ENCODE measurements around the gene PPIF. TPM values are rescaled to one million over a fixed set of nuclear protein-coding genes. Genes with fewer than 3 reads are reported as not detected.

The PPIF gene
- total RNA-seq, 1 experiment from 2014 or later: 86.7 TPM

DNA sequence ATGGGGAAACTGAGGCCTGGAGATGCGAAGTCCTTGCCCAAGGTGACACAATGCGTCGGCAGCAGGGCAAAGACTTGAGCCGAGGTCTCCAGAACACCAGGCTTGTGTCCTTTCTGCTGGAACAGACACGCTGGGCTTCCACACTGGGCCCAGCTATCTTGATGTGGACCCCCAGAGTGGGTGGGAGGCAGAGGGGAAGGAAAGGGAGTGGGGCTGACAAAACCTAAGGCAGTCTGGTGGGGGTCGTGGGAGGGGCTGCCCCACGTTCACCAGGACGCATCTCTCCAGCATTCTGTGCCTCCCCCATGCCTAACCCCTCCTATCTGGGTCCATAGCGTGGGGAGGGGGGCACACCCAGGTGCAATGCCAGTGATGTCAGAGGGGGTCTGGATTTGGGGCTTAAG lies 38.1 kb downstream of the PPIF start:
- no peak for DNase-seq (ENCODE audit: low read depth)

DNA sequence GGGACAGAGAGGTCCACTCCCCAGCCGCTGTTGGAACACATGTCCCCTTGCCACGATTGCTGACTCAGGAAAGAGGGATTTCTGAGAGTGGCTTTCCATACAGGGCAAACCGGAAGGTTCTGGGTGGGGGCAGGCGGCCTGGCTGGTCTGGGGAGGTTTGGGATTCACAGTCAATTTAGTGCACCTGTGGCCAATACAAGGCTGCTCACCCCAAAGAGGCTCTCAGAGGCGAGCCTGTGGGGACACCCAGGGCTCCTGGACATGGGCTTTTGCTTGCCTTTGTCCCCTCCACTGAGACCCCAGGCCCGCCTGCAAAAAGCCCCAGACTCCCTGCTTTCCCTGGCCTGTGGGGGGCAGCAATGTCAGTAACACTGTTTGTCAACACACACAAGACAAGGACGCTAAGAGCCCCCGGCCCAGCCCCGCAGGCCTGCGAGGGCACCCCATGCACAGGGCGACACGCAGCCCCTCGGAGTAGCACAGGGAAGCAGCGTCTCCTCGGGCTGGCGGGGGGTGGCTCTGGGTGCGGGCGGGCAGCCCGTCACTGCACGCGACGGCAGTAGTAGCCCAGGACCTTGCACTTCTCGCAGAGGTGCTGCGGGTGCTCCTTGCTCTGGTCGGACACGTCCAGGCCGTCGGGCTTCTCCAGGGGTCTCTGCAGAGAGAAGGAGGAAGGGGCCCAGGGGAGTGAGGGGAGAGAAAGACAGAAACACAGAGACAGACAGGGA lies 38.7 kb downstream of the PPIF start:
- DNase-seq (ENCODE audit: low read depth): no peak

DNA sequence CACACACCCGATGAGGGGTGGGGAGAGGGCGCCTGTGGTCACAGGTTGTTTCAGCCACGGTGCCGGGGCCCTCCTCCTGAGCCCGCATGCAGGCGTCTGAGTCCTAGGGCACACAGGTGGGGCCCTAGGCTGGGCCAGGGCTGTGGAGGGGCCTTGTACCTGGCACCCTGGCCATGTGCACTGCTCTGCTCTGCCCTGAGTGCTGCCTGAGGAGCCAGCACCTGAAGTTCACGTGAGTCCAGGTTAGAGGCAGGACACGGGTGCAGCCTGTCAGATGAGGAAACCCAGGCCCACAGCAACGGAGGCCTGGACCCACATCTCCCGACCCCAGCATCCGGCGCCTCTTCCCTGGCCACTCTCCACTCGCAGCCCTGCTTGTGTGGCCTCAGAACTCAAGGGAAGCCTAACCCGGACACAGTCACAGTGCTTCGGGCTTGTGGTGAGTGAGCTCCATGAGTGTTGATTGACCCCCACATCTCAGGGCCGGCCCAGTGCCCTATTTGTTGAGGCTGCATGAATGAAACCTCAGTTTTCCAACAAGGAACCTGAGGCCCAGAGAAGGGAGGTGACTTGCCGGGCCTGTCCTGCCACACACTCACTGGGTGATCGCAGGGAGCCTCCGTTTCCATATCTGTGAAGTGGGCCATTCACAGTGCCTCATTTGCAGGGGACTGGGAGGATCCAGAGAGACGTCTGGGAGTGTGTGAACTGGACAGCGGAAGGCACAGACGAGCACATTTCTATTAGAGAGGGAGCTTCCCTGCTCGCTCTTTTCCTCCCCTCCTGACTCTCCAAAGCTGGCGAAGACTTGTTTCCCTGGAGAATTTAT lies 39.6 kb downstream of the PPIF start:
- no peak for DNase-seq (ENCODE audit: low read depth)

DNA sequence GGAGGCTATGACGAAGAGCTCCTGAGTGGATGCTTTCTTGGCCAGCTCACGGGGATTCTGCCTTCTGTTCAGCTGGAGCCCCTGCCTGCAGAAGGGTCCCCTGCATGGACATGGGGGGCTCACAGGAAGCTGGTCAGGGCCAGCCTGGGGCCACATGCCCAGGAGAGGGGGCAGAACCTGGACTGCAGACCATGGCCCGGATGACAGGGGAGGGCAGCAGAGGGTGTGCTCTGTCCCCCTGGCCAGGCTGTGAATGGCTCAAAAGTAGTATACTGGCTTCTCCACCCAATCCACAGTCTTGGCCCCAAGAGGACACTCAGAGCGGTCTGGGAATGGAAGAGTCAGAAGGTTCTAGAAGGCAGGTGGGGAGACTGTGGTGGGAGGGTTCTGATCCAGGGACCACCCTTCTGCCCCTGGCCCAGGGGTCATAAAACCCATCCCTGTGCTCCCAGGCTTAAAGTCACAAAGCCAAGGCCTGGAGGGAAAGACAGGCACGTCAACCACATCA lies 40.3 kb downstream of the PPIF start:
- DNase-seq (ENCODE audit: low read depth): no peak

DNA sequence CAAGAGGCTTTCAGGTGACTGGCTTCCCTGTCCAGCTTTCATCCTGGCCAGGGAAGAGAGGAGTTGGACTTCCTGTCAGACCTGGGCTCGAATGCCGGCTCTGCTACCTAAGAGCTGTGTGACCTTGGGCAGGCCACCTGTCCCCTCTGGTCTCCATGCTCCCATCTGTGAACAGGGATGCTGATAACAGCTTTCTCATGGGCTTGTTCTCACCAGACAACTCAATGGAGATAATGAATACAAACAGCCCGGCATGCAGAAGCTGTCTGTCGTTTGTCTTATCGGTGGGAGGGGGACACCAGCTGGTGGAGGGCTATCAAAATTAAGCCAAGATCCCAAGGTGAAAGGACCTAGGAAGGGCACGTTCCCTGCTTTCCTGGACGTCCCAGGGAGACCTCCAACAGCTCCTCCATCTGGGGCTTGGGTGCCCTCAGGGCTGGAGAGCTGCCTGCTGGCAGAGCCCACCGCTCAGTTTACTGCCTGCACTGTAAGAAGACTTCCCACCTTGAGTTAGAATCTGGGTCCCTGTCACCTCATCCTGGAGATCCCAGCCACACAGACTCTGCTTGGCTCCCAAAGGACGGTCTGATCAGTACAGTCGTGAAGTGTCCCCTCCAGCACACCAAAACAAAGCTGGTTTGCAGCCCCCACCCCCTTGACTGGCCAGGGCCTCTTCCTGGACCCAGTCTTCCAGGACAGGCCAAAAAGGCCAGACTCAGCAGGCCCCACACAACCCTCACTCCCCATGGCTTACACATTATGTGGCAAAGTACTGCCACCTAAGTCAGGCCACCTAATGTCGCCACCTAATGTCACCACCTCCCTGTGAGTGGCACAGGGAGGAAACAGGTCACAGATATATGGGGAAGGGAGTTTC lies 40.9 kb downstream of the PPIF start:
- DNase-seq (ENCODE audit: low read depth): no peak

DNA sequence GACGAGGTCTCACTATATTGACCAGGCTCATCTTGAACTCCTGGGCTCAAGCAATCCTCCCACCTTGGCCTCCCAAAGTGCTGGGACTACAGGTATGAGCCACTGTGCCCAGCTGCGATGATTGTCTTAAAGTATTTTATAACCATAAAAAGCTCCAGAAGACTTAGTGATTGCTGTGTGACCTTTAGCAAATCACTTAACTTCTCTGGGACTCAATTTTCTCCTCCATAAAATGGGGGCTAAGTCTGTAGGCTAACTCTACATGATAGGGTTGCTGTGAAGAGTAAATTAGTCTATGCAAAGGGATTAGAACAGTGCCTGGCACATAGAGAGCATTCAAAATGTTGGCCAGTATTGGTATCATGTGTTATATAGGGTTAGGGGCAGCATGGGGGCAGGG lies 42.8 kb downstream of the PPIF start:
- DNase-seq (ENCODE audit: low read depth): no peak

DNA sequence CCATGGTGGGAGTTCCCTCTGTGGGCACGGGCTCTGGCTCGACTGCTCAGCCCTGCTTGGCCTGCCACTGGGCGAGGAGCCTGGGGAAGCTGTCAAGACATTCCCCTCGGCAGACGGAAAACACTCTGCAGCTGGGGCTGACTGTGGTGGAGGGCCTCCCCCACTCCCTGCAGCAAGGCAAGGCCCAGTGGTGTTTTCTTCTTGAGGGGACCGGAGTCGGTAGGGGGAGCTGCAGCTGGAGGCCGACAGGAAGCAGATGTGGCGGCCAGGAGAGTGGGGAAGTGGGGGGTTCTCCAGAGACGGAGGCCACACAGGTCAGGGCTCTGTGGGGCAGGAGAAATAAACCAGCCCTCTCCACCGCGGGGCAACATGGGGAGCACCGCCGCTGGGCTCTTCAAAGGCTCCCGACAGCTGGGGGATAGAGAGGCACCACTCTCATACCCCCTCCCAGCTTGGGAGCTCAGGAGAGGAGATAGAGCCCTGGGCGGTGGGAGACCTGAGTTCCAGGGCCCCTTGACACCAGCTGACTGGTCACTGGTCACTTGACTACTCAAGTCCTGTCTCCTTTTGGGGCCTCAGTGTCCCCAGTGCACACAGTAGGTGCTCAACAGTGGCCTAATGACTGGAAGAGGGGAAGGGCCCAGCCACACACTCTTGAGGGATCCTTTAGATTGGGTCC lies 43.4 kb downstream of the PPIF start:
- DNase-seq (ENCODE audit: low read depth): no peak

DNA sequence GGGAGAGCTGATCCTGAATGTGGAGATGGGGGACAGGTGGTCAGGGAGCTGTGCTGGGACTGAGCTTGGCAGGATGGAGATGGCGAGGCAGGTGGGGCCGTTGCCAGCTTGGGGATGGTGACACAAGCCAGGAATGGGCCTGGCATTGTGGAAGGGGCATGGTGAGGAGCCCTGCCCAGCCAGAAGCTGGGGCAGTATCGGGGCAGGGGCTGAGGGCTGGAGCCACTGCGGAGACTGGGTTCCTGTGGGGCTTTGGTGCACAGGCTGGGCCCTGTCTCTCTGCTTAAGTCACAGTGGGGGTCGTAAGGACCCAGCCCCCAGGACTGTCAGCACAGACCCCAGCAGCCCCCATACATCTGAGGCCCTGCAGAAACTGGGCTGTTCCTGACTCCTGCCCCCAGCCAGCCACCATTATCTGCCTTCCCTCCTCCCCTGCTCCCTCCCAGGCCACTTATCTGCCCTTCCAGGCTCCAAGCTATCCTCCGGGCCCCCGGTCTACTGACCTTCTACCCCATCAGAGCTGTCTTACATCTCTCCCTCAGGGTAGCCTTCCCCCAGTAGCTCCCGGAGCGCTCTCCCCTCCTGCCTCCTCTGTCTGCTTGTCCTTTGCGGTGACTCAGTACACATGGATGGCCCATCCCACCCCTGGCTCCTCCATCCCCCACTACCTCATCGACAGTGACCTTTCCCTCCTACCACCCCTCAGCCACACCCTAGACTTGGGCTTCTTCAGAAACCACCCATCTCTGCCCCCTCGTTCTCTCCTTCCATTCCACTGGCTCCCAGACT lies 44.2 kb downstream of the PPIF start:
- DNase-seq (ENCODE audit: low read depth): no peak

DNA sequence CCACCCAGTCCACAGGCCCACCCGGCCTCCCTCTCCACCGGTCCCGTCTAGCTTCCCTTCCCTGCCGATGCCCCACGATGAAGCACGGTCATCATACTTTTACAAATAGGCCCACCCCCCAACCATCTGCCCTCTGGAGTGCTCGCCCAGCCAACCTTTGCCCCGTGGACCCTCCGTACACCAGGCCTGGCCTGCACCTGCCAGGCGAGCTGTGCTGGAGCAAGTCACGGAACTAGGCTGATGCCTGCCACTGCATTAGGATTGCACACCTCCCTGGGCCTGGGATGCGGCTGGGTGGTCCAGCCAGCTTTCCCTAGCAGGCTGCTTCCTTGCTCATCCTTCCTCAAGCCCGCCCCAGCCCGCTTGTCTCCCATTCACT lies 44.7 kb downstream of the PPIF start:
- DNase-seq (ENCODE audit: low read depth): no peak

DNA sequence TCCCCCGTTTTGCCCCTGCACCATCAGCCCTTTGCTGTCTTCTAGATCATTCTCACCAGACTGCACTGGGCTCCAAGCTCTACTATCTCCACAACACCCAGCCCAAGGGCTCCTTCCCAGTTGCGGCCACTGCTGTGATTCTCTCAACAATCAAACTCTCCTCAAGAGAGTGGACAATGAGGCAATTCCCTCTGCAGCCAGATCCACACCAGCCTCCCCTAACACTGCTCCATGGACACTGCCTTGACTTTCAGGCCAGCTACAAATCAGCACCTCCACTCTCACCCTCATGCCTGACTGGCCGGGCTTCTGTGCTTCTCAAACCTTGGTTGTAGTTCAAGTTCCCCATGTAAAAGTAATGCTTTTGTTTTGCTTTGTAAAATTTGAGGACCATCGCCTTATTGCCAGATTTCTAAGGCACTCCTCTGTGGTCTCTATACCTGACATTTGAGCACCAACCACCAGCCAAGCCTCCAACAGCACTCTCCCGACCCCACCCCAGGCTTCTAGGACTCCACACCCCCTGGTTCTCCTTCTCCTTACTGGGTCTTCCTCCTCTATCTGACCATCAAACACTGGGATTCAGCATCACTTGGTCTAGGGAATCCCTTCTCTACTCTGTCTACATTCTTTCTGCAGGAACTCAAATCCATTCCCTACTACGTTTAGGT lies 45.4 kb downstream of the PPIF start:
- DNase-seq (ENCODE audit: low read depth): no peak

DNA sequence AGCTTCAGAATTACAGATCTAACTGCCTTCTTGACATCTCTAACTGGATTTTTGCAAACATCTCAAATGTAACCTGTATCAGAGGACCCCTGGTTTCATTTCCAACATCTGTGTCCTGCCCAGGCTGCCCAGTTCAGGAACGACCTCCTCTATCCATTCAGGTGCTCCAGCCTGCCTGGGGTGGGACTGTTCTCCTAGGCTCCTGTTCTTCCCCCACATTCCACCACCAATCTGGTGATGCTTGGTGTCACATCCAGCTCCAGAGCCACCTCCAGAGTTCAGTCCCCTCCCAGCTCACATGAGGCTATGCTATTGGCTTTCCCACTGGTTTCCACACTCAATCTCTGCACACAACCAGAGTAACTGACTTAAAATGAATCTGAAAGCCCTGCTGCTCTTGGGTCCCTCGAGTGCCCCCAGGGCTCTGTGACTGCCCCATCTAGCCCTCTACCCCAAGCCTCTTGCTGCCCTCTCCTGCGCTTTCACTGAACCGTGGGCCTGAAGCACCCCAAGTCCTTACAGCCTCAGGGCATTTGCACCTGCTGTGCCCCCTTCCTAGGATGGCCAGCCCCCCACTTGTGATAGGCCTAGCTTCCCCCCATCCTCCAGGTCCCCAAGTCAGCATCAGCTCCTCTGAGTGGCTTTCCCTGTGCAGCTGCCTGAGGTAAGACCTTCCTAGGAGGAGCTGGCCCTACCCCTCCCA lies 46.1 kb downstream of the PPIF start:
- no peak for DNase-seq (ENCODE audit: low read depth)

DNA sequence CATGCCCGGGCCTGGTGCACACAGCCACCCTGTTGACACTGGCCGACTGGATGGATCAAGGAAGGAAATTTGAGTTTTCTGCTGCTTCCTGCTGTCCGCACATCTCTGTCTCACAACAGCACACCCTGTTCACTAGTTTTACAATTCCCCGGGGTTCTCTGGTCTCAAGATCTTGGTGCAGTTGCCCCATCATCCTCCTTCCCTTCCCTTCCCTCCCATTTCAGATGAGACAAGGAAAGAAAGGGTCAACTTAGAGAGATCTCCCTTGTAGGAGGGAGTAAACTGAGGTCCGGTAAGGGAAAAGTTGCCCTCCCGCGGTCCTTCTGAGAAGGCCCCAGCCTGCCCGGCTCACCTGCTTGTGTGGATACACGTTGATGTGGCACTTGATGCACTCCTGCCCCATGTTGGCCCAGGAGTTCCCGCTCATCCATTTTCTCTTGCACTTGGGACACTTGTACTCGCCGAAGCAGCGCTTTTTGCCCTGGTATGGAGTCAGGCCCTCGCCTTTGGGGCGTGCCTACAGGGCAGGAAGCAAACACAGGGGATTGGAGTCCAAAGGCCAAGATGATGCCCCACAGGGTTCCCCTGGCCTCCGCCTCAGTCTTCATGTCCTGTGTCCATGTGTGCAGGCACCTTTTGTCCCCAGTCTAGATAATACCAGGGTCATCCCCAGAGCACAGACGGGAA lies 46.8 kb downstream of the PPIF start:
- DNase-seq (ENCODE audit: low read depth): no peak

DNA sequence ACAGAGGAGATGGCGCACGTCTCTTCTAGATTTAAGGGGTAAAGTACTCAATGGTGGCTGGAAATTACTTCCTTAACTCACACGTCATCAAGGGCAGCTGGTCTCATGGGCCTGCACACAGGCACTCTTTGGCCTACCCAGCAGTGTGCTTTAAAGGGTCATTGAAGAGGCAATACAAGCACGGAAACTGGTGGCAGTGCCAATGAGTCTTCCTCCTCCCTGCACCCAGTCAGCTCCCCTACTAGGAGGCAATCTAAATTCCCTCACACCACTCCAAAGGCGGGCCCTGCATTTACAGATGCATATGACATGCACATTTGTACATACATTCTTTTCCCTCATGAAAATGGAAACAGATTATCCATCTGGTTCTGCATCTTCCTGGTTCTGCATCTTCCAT lies 47.4 kb downstream of the PPIF start:
- DNase-seq (ENCODE audit: low read depth): no peak

DNA sequence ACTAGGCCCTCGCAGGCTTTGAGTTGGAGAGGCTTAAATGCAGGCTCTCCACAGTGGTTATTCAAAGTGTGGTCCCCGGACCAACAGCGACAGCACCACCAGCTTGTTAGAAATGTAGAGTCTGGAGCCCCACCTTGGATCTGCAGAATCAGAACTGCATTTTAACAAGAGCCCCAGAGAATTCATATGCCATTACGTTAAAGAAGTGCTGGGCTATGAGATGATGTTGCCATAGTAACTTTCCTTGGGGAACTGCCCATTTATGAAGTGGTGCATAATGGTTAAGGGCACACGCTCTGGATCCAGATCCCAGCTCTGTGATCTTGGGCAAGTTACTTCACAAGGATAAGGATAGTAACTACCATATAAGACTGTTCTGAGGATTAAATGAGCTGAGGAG lies 49.3 kb downstream of the PPIF start:
- DNase-seq (ENCODE audit: low read depth): no peak

DNA sequence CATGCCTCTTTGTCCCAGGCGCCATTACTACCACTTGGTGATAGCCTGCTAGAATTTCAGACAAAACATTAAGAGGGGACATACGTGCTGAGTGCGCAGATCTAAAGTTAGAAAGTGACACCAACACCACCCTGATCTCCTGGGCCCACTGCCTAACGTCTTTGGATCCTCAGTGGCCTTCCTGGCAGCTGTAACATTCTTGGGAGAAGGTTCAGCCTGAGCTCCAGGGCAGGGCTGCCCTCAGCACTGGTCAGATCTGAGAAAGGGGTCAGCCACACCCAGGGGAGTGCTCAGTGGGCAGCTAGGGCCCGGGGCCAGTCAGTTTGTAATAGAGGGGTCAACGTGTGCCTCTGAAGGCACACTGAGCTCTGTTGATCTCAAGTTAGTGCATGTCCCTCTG lies 49.8 kb downstream of the PPIF start:
- no peak for DNase-seq (ENCODE audit: low read depth)

DNA sequence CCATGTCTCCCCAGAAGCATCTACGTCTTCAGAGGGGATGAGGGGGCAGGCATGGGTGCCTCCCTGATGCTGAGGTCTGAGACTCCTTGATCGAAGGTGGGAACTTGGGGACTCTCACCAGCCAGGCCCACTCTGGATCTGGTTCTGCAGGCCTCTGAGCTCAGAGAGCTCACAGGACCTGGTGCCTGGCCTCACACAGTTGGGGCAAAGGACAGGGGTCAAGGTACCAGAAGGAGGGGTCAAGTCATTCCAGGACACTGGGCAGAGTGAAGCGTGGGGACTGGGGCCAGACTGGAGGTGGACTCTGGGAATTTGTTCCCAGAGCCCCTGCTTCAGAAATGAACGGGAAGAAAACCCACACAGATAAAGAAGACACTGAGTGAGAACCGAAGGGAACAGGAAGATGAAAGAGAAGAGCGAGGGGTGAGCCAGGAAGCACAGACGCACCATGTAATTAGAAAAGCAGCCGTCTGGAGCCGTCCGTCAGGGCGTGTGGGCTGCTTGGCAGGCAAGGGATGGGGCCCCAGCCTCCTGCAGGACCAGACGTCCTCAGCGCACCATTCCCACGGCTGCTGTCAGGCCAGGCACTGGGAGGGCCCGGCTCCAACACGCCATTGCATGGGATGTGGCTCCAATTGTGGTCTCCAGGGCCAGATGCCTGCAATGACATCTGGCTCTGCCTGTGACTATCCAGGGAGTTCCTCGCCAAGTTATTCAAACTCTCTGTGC lies 50.5 kb downstream of the PPIF start:
- DNase-seq (ENCODE audit: low read depth): no peak

DNA sequence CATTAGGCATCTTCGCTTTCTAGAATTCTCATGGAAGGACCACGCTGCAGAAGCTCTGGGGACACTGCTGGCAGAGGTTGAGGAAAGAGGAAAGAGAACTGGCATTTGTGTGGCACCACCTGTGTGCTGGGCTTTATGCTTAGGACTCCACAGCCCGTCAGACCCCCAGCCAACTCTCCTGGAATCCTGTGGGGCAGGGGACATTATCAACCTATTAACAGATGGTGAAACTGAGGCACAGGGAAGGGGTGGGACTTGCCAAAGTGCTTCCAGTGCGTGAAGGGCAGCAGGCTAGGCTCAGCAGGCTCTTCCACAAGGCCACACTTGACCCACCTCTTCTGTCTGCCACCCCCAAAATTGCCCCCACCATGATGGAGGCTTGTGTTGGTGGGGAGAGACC lies 51.4 kb downstream of the PPIF start:
- DNase-seq (ENCODE audit: low read depth): no peak

Data from HT1080 (cell line).